ENCODE data around the gene ID3.

The ID3 gene

GRCh38 chr1:23526329-23527041, 32.8 kb downstream of the ID3 start:
- Histone ChIP-seq H3K36me3 (ENCODE audit: control insufficient read depth in 1 of 2, insufficient read depth in 2 of 2, low read length in 2 of 2) (peaks cover 0 to 8% of the 10 kb centered on the region in 2 donors), H3K4me1 (ENCODE audit: control insufficient read depth in 1 of 2, insufficient read depth in 2 of 2, low read length in 2 of 2) (peaks cover 69 to 75% of the 10 kb centered on the region in 2 donors), H3K9me3 (ENCODE audit: control insufficient read depth in 1 of 2, low read length in 2 of 2) (no peaks in the 10 kb centered on the region), H3K9ac (ENCODE audit: low read depth in 1 of 2, low read length in 2 of 2) (peak overlapping the region; percentile 35 to 55), H3K27ac (ENCODE audit: low read depth, low read length) (no peak overlapping the region), H3K27me3 (ENCODE audit: control insufficient read depth in 1 of 2, insufficient read depth in 2 of 2, low read length in 2 of 2) (no peaks in the 10 kb centered on the region), H3K4me3 (ENCODE audit: low read depth in 1 of 2, low read length in 2 of 2) (peak overlapping the region; percentile 10 to 24)

- H3K4me1 ChIP-seq (ENCODE audit: control insufficient read depth in 1 of 2, insufficient read depth in 2 of 2, low read length in 2 of 2) = peaks cover 67 to 70% of the 10 kb centered on the region in 2 donors
- peak overlapping the region; percentile 71 for H3K27ac ChIP-seq (ENCODE audit: low read depth, low read length)
Measured at GRCh38 chr1:23525558-23526250, 33.6 kb downstream of the ID3 start.

GRCh38 chr1:23524716-23525401, 34.4 kb downstream of the ID3 start:
- peak overlapping the region; percentile 71 for H3K27ac ChIP-seq (ENCODE audit: low read depth, low read length)
- peaks cover 60 to 62% of the 10 kb centered on the region in 2 donors for H3K4me1 ChIP-seq (ENCODE audit: control insufficient read depth in 1 of 2, insufficient read depth in 2 of 2, low read length in 2 of 2)

More at GRCh38 chr1:23525558-23526250, 33.6 kb downstream of the ID3 start:
- Histone ChIP-seq H3K27me3 (ENCODE audit: control insufficient read depth in 1 of 2, insufficient read depth in 2 of 2, low read length in 2 of 2) (no peaks in the 10 kb centered on the region), H3K9ac (ENCODE audit: low read depth in 1 of 2, low read length in 2 of 2) (peak overlapping the region; percentile 35 to 55), H3K4me3 (ENCODE audit: low read depth in 1 of 2, low read length in 2 of 2) (no peak overlapping the region), H3K36me3 (ENCODE audit: control insufficient read depth in 1 of 2, insufficient read depth in 2 of 2, low read length in 2 of 2) (peaks cover 5 to 12% of the 10 kb centered on the region in 2 donors), H3K9me3 (ENCODE audit: control insufficient read depth in 1 of 2, low read length in 2 of 2) (no peaks in the 10 kb centered on the region)

GRCh38 chr1:23524163-23524562, 35.1 kb downstream of the ID3 start:
- Histone ChIP-seq H3K9ac (ENCODE audit: low read depth in 1 of 2, low read length in 2 of 2) (peak overlapping the region in 1 of 2 donors; percentile 55), H3K9me3 (ENCODE audit: control insufficient read depth in 1 of 2, low read length in 2 of 2) (no peaks in the 10 kb centered on the region), H3K4me3 (ENCODE audit: low read depth in 1 of 2, low read length in 2 of 2) (peak overlapping the region in 1 of 2 donors; percentile 35), H3K36me3 (ENCODE audit: control insufficient read depth in 1 of 2, insufficient read depth in 2 of 2, low read length in 2 of 2) (peaks cover 5 to 12% of the 10 kb centered on the region in 2 donors), H3K4me1 (ENCODE audit: control insufficient read depth in 1 of 2, insufficient read depth in 2 of 2, low read length in 2 of 2) (peaks cover 54 to 56% of the 10 kb centered on the region in 2 donors), H3K27me3 (ENCODE audit: control insufficient read depth in 1 of 2, insufficient read depth in 2 of 2, low read length in 2 of 2) (no peaks in the 10 kb centered on the region), H3K27ac (ENCODE audit: low read depth, low read length) (peak overlapping the region; percentile 71)

More at GRCh38 chr1:23524716-23525401, 34.4 kb downstream of the ID3 start:
- H3K9ac ChIP-seq (ENCODE audit: low read depth in 1 of 2, low read length in 2 of 2) = peak overlapping the region in 1 of 2 donors; percentile 55
- peak overlapping the region in 1 of 2 donors; percentile 35 for H3K4me3 ChIP-seq (ENCODE audit: low read depth in 1 of 2, low read length in 2 of 2)
- H3K9me3 ChIP-seq (ENCODE audit: control insufficient read depth in 1 of 2, low read length in 2 of 2) = no peaks in the 10 kb centered on the region
- H3K36me3 ChIP-seq (ENCODE audit: control insufficient read depth in 1 of 2, insufficient read depth in 2 of 2, low read length in 2 of 2) = peaks cover 5 to 12% of the 10 kb centered on the region in 2 donors
- H3K27me3 ChIP-seq (ENCODE audit: control insufficient read depth in 1 of 2, insufficient read depth in 2 of 2, low read length in 2 of 2) = no peaks in the 10 kb centered on the region

- Histone ChIP-seq H3K27ac (ENCODE audit: low read depth, low read length) (no peak overlapping the region), H3K9me3 (ENCODE audit: control insufficient read depth in 1 of 2, low read length in 2 of 2) (no peaks in the 10 kb centered on the region), H3K4me3 (ENCODE audit: low read depth in 1 of 2, low read length in 2 of 2) (no peak overlapping the region), H3K27me3 (ENCODE audit: control insufficient read depth in 1 of 2, insufficient read depth in 2 of 2, low read length in 2 of 2) (no peaks in the 10 kb centered on the region), H3K4me1 (ENCODE audit: control insufficient read depth in 1 of 2, insufficient read depth in 2 of 2, low read length in 2 of 2) (peaks cover 36 to 38% of the 10 kb centered on the region in 2 donors), H3K9ac (ENCODE audit: low read depth in 1 of 2, low read length in 2 of 2) (no peak overlapping the region), H3K36me3 (ENCODE audit: control insufficient read depth in 1 of 2, insufficient read depth in 2 of 2, low read length in 2 of 2) (peaks cover 5 to 23% of the 10 kb centered on the region in 2 donors)
Measured at GRCh38 chr1:23522244-23522982, 36.9 kb downstream of the ID3 start.

GRCh38 chr1:23521588-23521987, 37.7 kb downstream of the ID3 start:
- no peak overlapping the region for H3K9ac ChIP-seq (ENCODE audit: low read depth in 1 of 2, low read length in 2 of 2)
- peaks cover 28 to 30% of the 10 kb centered on the region in 2 donors for H3K4me1 ChIP-seq (ENCODE audit: control insufficient read depth in 1 of 2, insufficient read depth in 2 of 2, low read length in 2 of 2)
- no peak overlapping the region for H3K27ac ChIP-seq (ENCODE audit: low read depth, low read length)
- no peaks in the 10 kb centered on the region for H3K27me3 ChIP-seq (ENCODE audit: control insufficient read depth in 1 of 2, insufficient read depth in 2 of 2, low read length in 2 of 2)
- H3K9me3 ChIP-seq (ENCODE audit: control insufficient read depth in 1 of 2, low read length in 2 of 2) = no peaks in the 10 kb centered on the region
- no peak overlapping the region for H3K4me3 ChIP-seq (ENCODE audit: low read depth in 1 of 2, low read length in 2 of 2)
- H3K36me3 ChIP-seq (ENCODE audit: control insufficient read depth in 1 of 2, insufficient read depth in 2 of 2, low read length in 2 of 2) = peaks cover 5 to 32% of the 10 kb centered on the region in 2 donors

GRCh38 chr1:23517581-23517980, 41.7 kb downstream of the ID3 start:
- peaks cover 10 to 58% of the 10 kb centered on the region in 2 donors for H3K36me3 ChIP-seq (ENCODE audit: control insufficient read depth in 1 of 2, insufficient read depth in 2 of 2, low read length in 2 of 2)
- no peak overlapping the region for H3K9ac ChIP-seq (ENCODE audit: low read depth in 1 of 2, low read length in 2 of 2)
- H3K4me1 ChIP-seq (ENCODE audit: control insufficient read depth in 1 of 2, insufficient read depth in 2 of 2, low read length in 2 of 2) = no peaks in the 10 kb centered on the region
- H3K27ac ChIP-seq (ENCODE audit: low read depth, low read length) = no peak overlapping the region
- no peaks in the 10 kb centered on the region for H3K27me3 ChIP-seq (ENCODE audit: control insufficient read depth in 1 of 2, insufficient read depth in 2 of 2, low read length in 2 of 2)
- no peaks in the 10 kb centered on the region for H3K9me3 ChIP-seq (ENCODE audit: control insufficient read depth in 1 of 2, low read length in 2 of 2)
- no peak overlapping the region for H3K4me3 ChIP-seq (ENCODE audit: low read depth in 1 of 2, low read length in 2 of 2)

GRCh38 chr1:23515905-23516304, 43.4 kb downstream of the ID3 start:
- peaks cover 10 to 46% of the 10 kb centered on the region in 2 donors for H3K36me3 ChIP-seq (ENCODE audit: control insufficient read depth in 1 of 2, insufficient read depth in 2 of 2, low read length in 2 of 2)
- H3K4me3 ChIP-seq (ENCODE audit: low read depth in 1 of 2, low read length in 2 of 2) = no peak overlapping the region
- H3K27ac ChIP-seq (ENCODE audit: low read depth, low read length) = no peak overlapping the region
- H3K9ac ChIP-seq (ENCODE audit: low read depth in 1 of 2, low read length in 2 of 2) = no peak overlapping the region
- H3K27me3 ChIP-seq (ENCODE audit: control insufficient read depth in 1 of 2, insufficient read depth in 2 of 2, low read length in 2 of 2) = no peaks in the 10 kb centered on the region
- no peaks in the 10 kb centered on the region for H3K9me3 ChIP-seq (ENCODE audit: control insufficient read depth in 1 of 2, low read length in 2 of 2)
- H3K4me1 ChIP-seq (ENCODE audit: control insufficient read depth in 1 of 2, insufficient read depth in 2 of 2, low read length in 2 of 2) = no peaks in the 10 kb centered on the region

GRCh38 chr1:23514111-23514679, 45.1 kb downstream of the ID3 start:
- Histone ChIP-seq H3K9me3 (ENCODE audit: control insufficient read depth in 1 of 2, low read length in 2 of 2) (no peaks in the 10 kb centered on the region), H3K27ac (ENCODE audit: low read depth, low read length) (no peak overlapping the region), H3K27me3 (ENCODE audit: control insufficient read depth in 1 of 2, insufficient read depth in 2 of 2, low read length in 2 of 2) (no peaks in the 10 kb centered on the region), H3K4me1 (ENCODE audit: control insufficient read depth in 1 of 2, insufficient read depth in 2 of 2, low read length in 2 of 2) (no peaks in the 10 kb centered on the region), H3K4me3 (ENCODE audit: low read depth in 1 of 2, low read length in 2 of 2) (no peak overlapping the region), H3K9ac (ENCODE audit: low read depth in 1 of 2, low read length in 2 of 2) (no peak overlapping the region), H3K36me3 (ENCODE audit: control insufficient read depth in 1 of 2, insufficient read depth in 2 of 2, low read length in 2 of 2) (peaks cover 16 to 55% of the 10 kb centered on the region in 2 donors)
